SK-N-SH treated with all-trans-retinoic acid at 6 μM for 48 hours (cell line): ENCODE data around the gene TFCP2L1.

Experiments
- ATAC-seq: fragments of 200-7000 bp; cut with Tn5 transposase; 3 replicates; pipeline ENCODE4 v1.9.1; 2020; ENCODE audit warnings: mild to moderate bottlenecking, moderate library complexity
- ARNTL ChIP-seq: fragments of 450-650 bp; formaldehyde crosslinking; IDR thresholded peaks from 2 replicates; pipeline ENCODE4 v1.5.0; 2020; ENCODE audit warnings: low read depth, mild to moderate bottlenecking, moderate library complexity, borderline replicate concordance
- CREB5 ChIP-seq: fragments of 250-450 bp; sonication (Bioruptor Pico); IDR thresholded peaks from 2 replicates; pipeline ENCODE4 v1.5.1; 2020; ENCODE audit warnings: low read depth, mild to moderate bottlenecking, moderate library complexity
- CSDC2 ChIP-seq: fragments of 250-450 bp; sonication (Bioruptor Pico); IDR thresholded peaks from 2 replicates; pipeline ENCODE4 v1.5.0; 2020; ENCODE audit warnings: mild to moderate bottlenecking, moderate library complexity
- CSRNP3 ChIP-seq: fragments of 250-450 bp; sonication (Bioruptor Pico); IDR thresholded peaks from 2 replicates; pipeline ENCODE4 v1.5.1; 2021; ENCODE audit warnings: mild to moderate bottlenecking, moderate library complexity
- ESRRG ChIP-seq: fragments of 250-450 bp; sonication (Bioruptor Pico); IDR thresholded peaks from 2 replicates; pipeline ENCODE4 v1.6.1; 2021; ENCODE audit warnings: mild to moderate bottlenecking
- ISL1 ChIP-seq: fragments of 250-450 bp; sonication (Bioruptor Pico); IDR thresholded peaks from 2 replicates; pipeline ENCODE4 v2.1.2; 2022; ENCODE audit warnings: mild to moderate bottlenecking, moderate library complexity
- OSR1 ChIP-seq: fragments of 250-450 bp; sonication (Bioruptor Pico); IDR thresholded peaks from 2 replicates; pipeline ENCODE4 v1.8.0; 2022; ENCODE audit warnings: moderate library complexity, mild to moderate bottlenecking, inconsistent platforms
- PATZ1 ChIP-seq: fragments of 250-450 bp; sonication (Bioruptor Pico); IDR thresholded peaks from 2 replicates; pipeline ENCODE4 v1.8.0; 2020; ENCODE audit warnings: mild to moderate bottlenecking, moderate library complexity, borderline replicate concordance
- POU6F1 ChIP-seq: fragments of 250-450 bp; sonication (Bioruptor Pico); IDR thresholded peaks from 2 replicates; pipeline ENCODE4 v1.8.0; 2021; ENCODE audit warnings: low read depth, mild to moderate bottlenecking, moderate library complexity, borderline replicate concordance
- PPARA ChIP-seq: fragments of 250-450 bp; sonication (Bioruptor Pico); IDR thresholded peaks from 2 replicates; pipeline ENCODE4 v1.5.0; 2020; ENCODE audit warnings: mild to moderate bottlenecking, borderline replicate concordance
- RARB ChIP-seq: fragments of 250-450 bp; sonication (Bioruptor Pico); IDR thresholded peaks from 2 replicates; pipeline ENCODE4 v1.8.0; 2021; ENCODE audit warnings: mild to moderate bottlenecking, moderate library complexity
- SNAI2 ChIP-seq: fragments of 250-450 bp; sonication (Bioruptor Pico); IDR thresholded peaks from 2 replicates; pipeline ENCODE4 v1.5.0; 2020; ENCODE audit warnings: mild to moderate bottlenecking, moderate library complexity
- TCF4 ChIP-seq: fragments of 250-450 bp; sonication (Bioruptor Pico); IDR thresholded peaks from 2 replicates; pipeline ENCODE4 v1.8.0; 2021; ENCODE audit warnings: mild to moderate bottlenecking, moderate library complexity, borderline replicate concordance
- TOX ChIP-seq: fragments of 250-450 bp; sonication (Bioruptor Pico); IDR thresholded peaks from 2 replicates; pipeline ENCODE4 v1.8.0; 2021; ENCODE audit warnings: mild to moderate bottlenecking, moderate library complexity, borderline replicate concordance
- TSHZ2 ChIP-seq: fragments of 250-450 bp; sonication (Bioruptor Pico); IDR thresholded peaks from 2 replicates; pipeline ENCODE4 v1.5.0; 2020; ENCODE audit warnings: mild to moderate bottlenecking, moderate library complexity
- ZFP3 ChIP-seq: fragments of 250-450 bp; sonication (Bioruptor Pico); IDR thresholded peaks from 2 replicates; pipeline ENCODE4 v1.5.0; 2020; ENCODE audit warnings: mild to moderate bottlenecking, moderate library complexity
- ZFP30 ChIP-seq: fragments of 450-650 bp; formaldehyde crosslinking; IDR thresholded peaks from 2 replicates; pipeline ENCODE4 v1.5.0; 2022; ENCODE audit warnings: mild to moderate bottlenecking, moderate library complexity
- ZNF565 ChIP-seq: fragments of 450-650 bp; formaldehyde crosslinking; conservative IDR thresholded peaks from 2 replicates; pipeline ENCODE4 v1.5.0; 2020; ENCODE audit warnings: low read depth, mild to moderate bottlenecking, moderate library complexity
- ZNF70 ChIP-seq: fragments of 450-650 bp; formaldehyde crosslinking; IDR thresholded peaks from 2 replicates; pipeline ENCODE4 v1.5.0; 2020; ENCODE audit warnings: mild to moderate bottlenecking, moderate library complexity
- ZNF8 ChIP-seq: fragments of 450-650 bp; formaldehyde crosslinking; IDR thresholded peaks from 2 replicates; pipeline ENCODE4 v1.5.0; 2020; ENCODE audit warnings: mild to moderate bottlenecking, moderate library complexity

TFCP2L1 gene

GRCh38 chr2:121329786-121330185 is 44.8 kb upstream of the TFCP2L1 start:
- no peak for TF ChIP-seq ZNF8

GRCh38 chr2:121326628-121327027 is 41.6 kb upstream of the TFCP2L1 start:
- TF ChIP-seq TCF4 (CRISPR knock-in tag), result no peak
- TF ChIP-seq CSDC2 (CRISPR knock-in tag), result no peak
- no peak for TF ChIP-seq TOX (CRISPR knock-in tag)
- no peak for TF ChIP-seq ZNF8
- no peak for TF ChIP-seq SNAI2 (CRISPR knock-in tag)
- TF ChIP-seq OSR1 (CRISPR knock-in tag), result no peak
- no peak for ATAC-seq

More at GRCh38 chr2:121329786-121330185, 44.8 kb upstream of the TFCP2L1 start:
- ATAC-seq, result no peak

GRCh38 chr2:121324601-121325000 is 39.6 kb upstream of the TFCP2L1 start:
- TF ChIP-seq TSHZ2 (CRISPR knock-in tag) (no peak), RARB (CRISPR knock-in tag) (no peak), PPARA (CRISPR knock-in tag) (no peak), ESRRG (CRISPR knock-in tag) (no peak), CREB5 (CRISPR knock-in tag) (no peak), TOX (CRISPR knock-in tag) (no peak), ZNF565 (CRISPR knock-in tag) (no peak), POU6F1 (no peak), CSRNP3 (CRISPR knock-in tag) (no peak), ZNF70 (no peak), SNAI2 (CRISPR knock-in tag) (no peak), ZFP30 (CRISPR knock-in tag) (no peak)
- ATAC-seq, result no peak

- ATAC-seq, result no peak
- TF ChIP-seq TCF4 (CRISPR knock-in tag) (no peak), POU6F1 (no peak), ZNF70 (no peak), TSHZ2 (CRISPR knock-in tag) (no peak), ESRRG (CRISPR knock-in tag) (no peak), ARNTL (CRISPR knock-in tag) (no peak), PPARA (CRISPR knock-in tag) (no peak), ISL1 (no peak), ZFP30 (CRISPR knock-in tag) (no peak), OSR1 (CRISPR knock-in tag) (no peak), CREB5 (CRISPR knock-in tag) (no peak), ZNF8 (no peak), PATZ1 (no peak), ZFP3 (no peak), SNAI2 (CRISPR knock-in tag) (no peak)
These were observed 36.5 kb upstream of the TFCP2L1 start for GRCh38 chr2:121321476-121321875.
